SK-N-SH (cell line): ENCODE measurements around the gene RABL2A.

ENCODE experiments used
- CHD2 ChIP-seq: fragments of 150-350 bp; IDR thresholded peaks from 2 replicates; pipeline ENCODE4 v1.6.1; 2018; ENCODE audit warnings: low read length; ENCODE audit not compliant: partially characterized antibody
- NFIC ChIP-seq: IDR thresholded peaks from 2 replicates; pipeline ENCODE4 v1.4.0; 2012; ENCODE audit warnings: borderline replicate concordance
- TEAD4 ChIP-seq: IDR thresholded peaks from 2 replicates; pipeline ENCODE4 v1.4.0; 2012; ENCODE audit warnings: mild to moderate bottlenecking, borderline replicate concordance; ENCODE audit not compliant: insufficient read depth
- TF ChIP-seq, protein P1 (sequence below): fragments of 200-600 bp; sonication (generic); IDR thresholded peaks from 2 replicates; pipeline ENCODE4 v1.6.1; 2017; ENCODE audit warnings: antibody characterized with exemption, mild to moderate bottlenecking, moderate library complexity

DNA sequence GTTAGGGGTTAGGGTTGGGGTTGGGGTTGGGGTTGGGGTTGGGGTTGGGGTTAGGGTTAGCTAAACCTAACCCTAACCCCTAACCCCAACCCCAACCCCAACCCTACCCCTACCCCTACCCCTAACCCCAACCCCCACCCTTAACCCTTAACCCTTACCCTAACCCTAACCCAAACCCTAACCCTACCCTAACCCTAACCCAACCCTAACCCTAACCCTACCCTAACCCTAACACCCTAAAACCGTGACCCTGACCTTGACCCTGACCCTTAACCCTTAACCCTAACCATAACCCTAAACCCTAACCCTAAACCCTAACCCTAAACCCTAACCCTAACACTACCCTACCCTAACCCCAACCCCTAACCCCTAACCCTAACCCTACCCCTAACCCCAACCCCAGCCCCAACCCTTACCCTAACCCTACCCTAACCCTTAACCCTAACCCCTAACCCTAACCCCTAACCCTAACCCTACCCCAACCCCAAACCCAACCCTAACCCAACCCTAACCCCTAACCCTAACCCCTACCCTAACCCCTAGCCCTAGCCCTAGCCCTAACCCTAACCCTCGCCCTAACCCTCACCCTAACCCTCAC is 24.1 kb upstream of the RABL2A start:
- TF ChIP-seq, protein P1, sequence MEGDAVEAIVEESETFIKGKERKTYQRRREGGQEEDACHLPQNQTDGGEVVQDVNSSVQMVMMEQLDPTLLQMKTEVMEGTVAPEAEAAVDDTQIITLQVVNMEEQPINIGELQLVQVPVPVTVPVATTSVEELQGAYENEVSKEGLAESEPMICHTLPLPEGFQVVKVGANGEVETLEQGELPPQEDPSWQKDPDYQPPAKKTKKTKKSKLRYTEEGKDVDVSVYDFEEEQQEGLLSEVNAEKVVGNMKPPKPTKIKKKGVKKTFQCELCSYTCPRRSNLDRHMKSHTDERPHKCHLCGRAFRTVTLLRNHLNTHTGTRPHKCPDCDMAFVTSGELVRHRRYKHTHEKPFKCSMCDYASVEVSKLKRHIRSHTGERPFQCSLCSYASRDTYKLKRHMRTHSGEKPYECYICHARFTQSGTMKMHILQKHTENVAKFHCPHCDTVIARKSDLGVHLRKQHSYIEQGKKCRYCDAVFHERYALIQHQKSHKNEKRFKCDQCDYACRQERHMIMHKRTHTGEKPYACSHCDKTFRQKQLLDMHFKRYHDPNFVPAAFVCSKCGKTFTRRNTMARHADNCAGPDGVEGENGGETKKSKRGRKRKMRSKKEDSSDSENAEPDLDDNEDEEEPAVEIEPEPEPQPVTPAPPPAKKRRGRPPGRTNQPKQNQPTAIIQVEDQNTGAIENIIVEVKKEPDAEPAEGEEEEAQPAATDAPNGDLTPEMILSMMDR = no peak
- no peak for TF ChIP-seq NFIC
- no peak for TF ChIP-seq CHD2
- TF ChIP-seq TEAD4 = no peak
